Measurements from ENCODE around the gene PDE4D.

GRCh38 chr5:59109383-59109782 lies 784.1 kb downstream of the PDE4D start:
- TF ChIP-seq CTCF (IDR thresholded peaks at IDR 0.05) = no peak
- no peak for TF ChIP-seq POLR2A (IDR thresholded peaks at IDR 0.05)

Data from esophagus squamous epithelium (tissue), 4 donors.